ENCODE data around the gene MMP13.

Gene MMP13

DNA sequence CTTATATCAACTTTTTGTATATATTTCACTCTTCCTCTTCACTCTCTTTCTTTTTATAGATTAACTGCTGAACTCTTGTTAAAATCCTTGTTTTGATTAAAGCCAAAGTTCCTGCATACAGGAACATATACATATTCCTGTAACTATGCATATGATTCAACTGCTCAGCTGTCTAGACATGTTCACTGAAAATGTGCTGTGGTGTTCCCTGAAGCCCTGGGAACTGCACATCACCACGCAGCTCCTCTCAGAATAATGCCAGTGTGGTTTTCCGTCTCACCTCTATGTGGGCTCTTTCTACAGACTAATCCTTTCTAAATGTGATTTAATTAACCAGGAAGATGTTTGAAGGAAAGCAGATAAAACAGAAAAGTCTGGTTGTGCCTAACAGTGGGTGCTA lies 55.2 kb downstream of the MMP13 start:
- Histone ChIP-seq H3K27me3 (no peaks in the 10 kb centered on the region), H3K9ac (no peak overlapping the region), H3K4me2 (no peak overlapping the region), H3K4me1 (no peaks in the 10 kb centered on the region), H3K4me3 (no peak overlapping the region), H4K20me1 (no peaks in the 10 kb centered on the region), H3K27ac (no peak overlapping the region), H3K9me3 (replicated peaks in 1 of 11) (peaks cover 0 to 10% (median 7%) of the 10 kb centered on the region in 11 experiments; a peak in 12 of 22 replicates), H3K36me3 (no peaks in the 10 kb centered on the region)
- TF ChIP-seq Cebpa-rat (IDR thresholded peaks at IDR 0.05) = no peak

Data from BLaER1 treated with 17β-estradiol and CSF1 and Interleukin-3, amounts not matched to agents 10 nM and 100 nM (cell line).